ENCODE results near the gene SCARB1.

SCARB1 gene

DNA sequence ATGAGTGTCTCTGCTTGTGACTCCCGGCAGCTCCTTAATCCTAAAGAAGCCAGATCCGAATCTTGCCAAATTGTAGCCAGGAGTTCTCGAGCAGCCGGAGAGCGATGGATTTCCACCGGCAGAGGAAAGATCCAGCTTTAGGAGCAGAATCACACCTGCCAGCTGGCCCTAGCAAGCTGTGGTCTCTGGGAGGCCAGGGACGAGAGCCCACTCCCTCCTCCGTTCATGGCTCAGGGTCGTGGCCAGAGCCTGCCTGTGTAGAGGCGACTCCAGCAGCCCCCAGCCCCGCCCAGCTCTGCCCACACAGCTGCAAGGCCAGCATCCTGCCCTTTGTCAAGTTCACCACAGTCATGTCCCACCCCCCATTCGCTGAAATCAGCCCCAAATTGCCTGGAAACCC lies 121.0 kb downstream of the SCARB1 start:
- TF ChIP-seq CTCF (IDR thresholded peaks at IDR 0.05; ENCODE audit: insufficient read depth, missing control alignments), result no peak
- no peak for DNase-seq (ENCODE audit: insufficient read length, low spot score)
- no peak for FAIRE-seq

- DNase-seq (ENCODE audit: insufficient read length, low spot score) (no peak), FAIRE-seq (no peak)
- no peak for TF ChIP-seq CTCF (IDR thresholded peaks at IDR 0.05; ENCODE audit: insufficient read depth, missing control alignments)
These were observed 121.6 kb downstream of the SCARB1 start for GRCh38 chr12:124742111-124742510.

GRCh38 chr12:124741211-124741610 lies 122.5 kb downstream of the SCARB1 start:
- no peak for TF ChIP-seq CTCF (IDR thresholded peaks at IDR 0.05; ENCODE audit: insufficient read depth, missing control alignments)
- FAIRE-seq, result no peak
- DNase-seq (ENCODE audit: insufficient read length, low spot score), result no peak

- DNase-seq (ENCODE audit: insufficient read length, low spot score), result no peak
- no peak for TF ChIP-seq CTCF (IDR thresholded peaks at IDR 0.05; ENCODE audit: insufficient read depth, missing control alignments)
- FAIRE-seq, result no peak
These were observed 123.0 kb downstream of the SCARB1 start for GRCh38 chr12:124740691-124741137.

DNA sequence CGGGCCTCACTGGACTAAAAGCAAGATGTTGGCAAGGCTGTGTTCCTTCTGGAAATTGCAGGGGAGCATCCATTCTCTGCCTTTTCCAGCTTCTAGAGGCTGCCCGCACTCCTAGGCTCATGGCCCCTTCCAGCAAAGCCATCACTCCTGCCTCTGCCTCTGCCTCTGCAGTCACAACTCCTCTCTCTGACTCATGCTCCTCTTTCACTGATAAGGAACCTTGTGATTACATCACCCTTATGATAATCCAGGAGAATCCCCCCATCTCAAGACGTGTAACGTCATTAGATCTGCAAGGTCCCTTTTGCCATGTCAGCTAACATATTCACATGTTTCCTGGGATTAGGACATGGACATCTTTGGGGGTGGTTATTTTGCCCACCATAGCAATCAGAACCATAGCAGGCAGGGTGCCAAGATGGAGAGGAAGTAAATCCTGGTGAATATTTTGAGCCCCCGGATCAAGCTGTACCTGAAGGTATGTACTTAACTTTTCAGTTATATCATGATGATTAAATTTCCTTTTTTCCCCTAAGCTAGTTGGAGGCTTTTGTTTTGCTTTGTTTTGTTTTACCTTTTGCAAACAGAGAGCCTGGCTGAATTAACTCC lies 123.6 kb downstream of the SCARB1 start:
- no peak for FAIRE-seq
- TF ChIP-seq CTCF (IDR thresholded peaks at IDR 0.05; ENCODE audit: insufficient read depth, missing control alignments), result no peak
- no peak for DNase-seq (ENCODE audit: insufficient read length, low spot score)

GRCh38 chr12:124738636-124739467 lies 124.8 kb downstream of the SCARB1 start:
- FAIRE-seq, result no peak
- no peak for DNase-seq (ENCODE audit: insufficient read length, low spot score)
- no peak for TF ChIP-seq CTCF (IDR thresholded peaks at IDR 0.05; ENCODE audit: insufficient read depth, missing control alignments)
